Measurements from ENCODE around the gene CFAP54.
"Not testable (repeated sequence)": the region's sequence is repeated elsewhere in the genome, so short reads cannot be mapped to it uniquely, and the experiment has no call there.

The CFAP54 gene

DNA sequence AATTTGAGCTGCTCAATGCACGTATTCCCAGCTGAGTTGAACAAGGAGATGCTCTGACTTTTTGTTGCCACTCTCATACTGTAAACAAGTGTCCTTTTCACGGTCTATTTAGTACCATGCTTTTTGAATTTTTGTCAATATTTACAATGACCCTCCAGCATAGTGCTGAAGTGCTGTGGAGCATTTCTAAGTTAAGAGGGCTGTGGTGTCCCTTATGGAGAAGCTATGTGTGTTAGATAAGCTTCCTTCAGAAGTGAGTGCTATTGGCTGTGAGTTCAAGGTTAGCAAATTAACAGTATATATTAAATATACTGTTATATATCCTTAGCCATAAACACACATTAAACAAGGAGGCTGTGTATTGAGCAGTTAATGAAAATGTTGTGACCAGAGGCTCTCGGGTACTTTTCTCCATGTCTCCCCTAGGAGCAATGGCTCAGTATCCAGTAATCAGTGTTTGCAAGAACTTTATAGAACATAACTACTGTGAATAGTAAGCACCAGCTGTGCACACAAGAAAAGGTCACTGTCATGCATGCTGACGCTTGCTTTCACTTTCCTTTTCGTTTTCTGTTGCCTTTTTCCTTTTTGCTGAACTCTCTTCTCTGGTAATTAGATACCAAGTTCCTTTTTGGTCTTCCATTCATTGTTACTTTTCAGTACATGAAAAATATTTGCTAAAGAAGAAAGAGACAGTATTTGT lies 230.4 kb downstream of the CFAP54 start:
- H3K27ac ChIP-seq = peak overlapping the region; percentile 28; the same call in 1 of the 2 replicates
- TF ChIP-seq, protein P1, sequence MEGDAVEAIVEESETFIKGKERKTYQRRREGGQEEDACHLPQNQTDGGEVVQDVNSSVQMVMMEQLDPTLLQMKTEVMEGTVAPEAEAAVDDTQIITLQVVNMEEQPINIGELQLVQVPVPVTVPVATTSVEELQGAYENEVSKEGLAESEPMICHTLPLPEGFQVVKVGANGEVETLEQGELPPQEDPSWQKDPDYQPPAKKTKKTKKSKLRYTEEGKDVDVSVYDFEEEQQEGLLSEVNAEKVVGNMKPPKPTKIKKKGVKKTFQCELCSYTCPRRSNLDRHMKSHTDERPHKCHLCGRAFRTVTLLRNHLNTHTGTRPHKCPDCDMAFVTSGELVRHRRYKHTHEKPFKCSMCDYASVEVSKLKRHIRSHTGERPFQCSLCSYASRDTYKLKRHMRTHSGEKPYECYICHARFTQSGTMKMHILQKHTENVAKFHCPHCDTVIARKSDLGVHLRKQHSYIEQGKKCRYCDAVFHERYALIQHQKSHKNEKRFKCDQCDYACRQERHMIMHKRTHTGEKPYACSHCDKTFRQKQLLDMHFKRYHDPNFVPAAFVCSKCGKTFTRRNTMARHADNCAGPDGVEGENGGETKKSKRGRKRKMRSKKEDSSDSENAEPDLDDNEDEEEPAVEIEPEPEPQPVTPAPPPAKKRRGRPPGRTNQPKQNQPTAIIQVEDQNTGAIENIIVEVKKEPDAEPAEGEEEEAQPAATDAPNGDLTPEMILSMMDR (conservative IDR thresholded peaks at IDR 0.05) = no peak

DNA sequence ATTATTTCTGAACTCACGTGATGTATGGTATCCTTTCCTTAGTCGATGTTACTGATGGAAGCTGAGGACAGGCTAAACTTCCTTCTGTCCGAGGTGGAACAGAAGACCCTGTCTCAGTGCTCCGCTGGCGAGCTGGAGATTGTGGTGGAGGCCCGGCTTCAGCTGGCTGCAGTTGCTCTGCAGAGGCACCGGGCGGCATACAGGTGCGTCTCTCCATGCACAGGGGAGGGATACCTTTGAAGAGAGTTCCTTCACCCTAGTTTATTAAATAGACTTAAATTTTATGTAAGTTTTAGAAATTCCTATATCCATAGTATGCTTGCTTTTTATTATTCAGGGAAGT lies 231.0 kb downstream of the CFAP54 start:
- peak overlapping the region; percentile 28; the same call in 1 of the 2 replicates for H3K27ac ChIP-seq
- TF ChIP-seq, protein P1 (conservative IDR thresholded peaks at IDR 0.05) = peak; percentile 72

DNA sequence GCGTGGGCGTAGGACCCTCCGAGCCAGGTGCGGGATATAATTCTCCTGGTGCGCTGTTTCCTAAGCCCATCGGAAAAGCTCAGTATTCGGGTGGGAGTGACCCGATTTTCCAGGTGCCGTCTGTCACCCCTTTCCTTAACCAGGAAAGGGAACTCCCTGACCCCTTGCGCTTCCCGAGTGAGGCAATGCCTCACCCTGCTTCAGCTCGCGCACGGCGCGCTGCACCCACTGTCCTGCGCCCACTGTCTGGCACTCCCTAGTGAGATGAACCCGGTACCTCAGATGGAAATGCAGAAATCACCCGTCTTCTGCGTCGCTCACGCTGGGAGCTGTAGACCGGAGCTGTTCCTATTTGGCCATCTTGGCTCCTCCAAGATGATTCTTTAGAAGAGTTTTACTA lies 240.1 kb downstream of the CFAP54 start:
- H3K27ac ChIP-seq = not testable (repeated sequence)

DNA sequence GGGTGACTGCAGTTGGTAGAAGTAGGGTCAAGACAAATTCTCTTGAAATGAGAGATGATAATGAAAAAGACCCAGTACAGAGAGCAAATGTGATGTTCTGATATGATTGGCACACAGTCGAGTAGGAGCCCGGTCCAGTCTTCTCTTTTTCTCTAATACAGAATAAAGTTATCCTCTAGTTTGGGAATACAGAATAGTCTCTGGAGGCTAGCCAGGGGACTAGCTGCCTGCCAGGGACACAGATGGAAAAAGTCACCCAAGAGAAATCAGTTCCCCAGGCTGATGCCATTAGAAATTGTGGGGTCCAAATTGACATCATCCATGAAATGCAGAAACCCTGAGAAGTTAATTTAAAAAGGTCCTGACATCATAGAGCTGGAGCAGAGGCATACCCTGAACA lies 240.5 kb downstream of the CFAP54 start:
- H3K27ac ChIP-seq = no peak overlapping the region
- TF ChIP-seq, protein P1 (conservative IDR thresholded peaks at IDR 0.05) = no peak

DNA sequence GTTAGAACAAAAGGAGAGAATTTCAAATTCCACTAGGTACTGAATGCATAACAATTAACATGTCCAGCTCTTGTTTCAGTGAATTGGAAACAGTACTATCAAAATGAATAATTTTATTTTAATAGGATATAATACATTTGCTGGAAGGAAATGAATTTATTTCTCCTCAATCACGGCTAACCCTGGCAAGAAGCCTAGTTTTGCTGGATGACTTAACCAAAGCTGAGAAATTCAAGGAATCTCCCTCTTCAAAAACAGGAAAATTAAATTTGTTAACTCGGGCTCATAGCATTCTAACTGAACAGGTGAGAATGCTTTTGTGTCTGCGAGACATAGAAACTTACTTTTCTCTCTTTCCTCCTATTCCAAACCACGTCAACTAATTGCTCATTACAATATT lies 254.2 kb downstream of the CFAP54 start:
- TF ChIP-seq, protein P1 (conservative IDR thresholded peaks at IDR 0.05) = no peak
- H3K27ac ChIP-seq = no peak overlapping the region

DNA sequence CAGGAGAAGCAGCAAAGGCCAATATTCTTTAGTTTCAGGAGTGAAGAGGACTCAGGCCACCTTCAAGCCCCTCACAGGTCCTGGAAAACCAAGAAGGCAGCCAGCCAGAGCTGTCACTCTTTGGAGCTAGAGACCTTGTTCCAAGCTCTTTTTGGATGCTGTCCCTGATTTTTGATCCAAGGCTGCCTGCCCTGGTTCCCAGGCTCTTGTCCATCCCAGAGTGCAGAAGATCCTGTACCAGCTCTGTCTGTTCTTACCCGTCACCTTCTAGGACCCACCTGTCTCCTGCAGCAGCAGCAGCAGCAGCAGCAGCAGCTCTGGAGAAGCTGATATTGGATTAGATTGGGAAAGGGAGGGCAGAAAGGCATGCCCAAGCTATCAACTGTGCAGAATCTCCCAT lies 260.6 kb downstream of the CFAP54 start:
- H3K27ac ChIP-seq = no peak overlapping the region
- TF ChIP-seq, protein P1 (conservative IDR thresholded peaks at IDR 0.05) = no peak

DNA sequence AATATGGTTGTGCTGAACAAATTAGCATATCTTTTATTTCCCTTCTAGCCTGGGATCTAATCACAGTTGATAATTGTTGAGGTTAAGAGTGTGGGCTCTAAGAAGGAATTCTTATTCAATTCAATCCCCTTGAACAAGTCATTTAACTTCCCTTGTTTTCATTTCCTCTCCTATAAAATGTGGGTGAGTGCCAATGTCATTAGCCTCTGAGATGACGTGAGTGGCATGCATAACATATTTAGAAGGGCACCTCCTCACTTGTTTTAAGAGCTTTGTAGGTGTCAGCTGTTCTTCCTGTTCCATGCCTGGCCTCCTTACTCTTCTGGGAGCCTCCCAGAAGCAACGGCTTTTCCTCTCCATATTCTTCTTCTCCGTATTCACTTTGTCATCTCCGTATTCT lies 262.2 kb downstream of the CFAP54 start:
- TF ChIP-seq, protein P1 (conservative IDR thresholded peaks at IDR 0.05) = no peak
- H3K27ac ChIP-seq = no peak overlapping the region

DNA sequence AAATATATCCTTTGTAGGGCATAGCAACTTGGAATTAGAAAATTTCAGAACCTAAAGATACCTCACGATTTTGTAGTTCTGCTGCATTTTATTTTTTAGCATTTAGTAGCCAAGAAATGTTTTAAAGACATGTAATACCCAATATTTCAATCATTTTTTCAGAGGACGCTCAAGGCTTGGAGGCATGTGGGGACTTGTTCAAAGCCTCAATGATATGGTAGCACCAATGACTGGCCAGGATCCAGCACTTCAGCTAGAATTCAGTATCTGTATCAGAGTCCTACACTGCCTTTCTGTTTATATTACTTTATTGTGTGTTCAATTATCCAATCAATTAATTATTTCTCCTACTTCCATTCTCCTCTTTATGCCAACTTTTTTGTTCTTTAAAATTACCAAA lies 262.8 kb downstream of the CFAP54 start:
- no peak overlapping the region for H3K27ac ChIP-seq
- TF ChIP-seq, protein P1 (conservative IDR thresholded peaks at IDR 0.05) = no peak

Data from VCaP (cell line).